Sigmoid colon (tissue), 7 donors: ENCODE data around the gene MANSC4. TPM values are rescaled to one million over a fixed set of nuclear protein-coding genes. Genes with fewer than 3 reads are reported as not detected.

ENCODE experiments used
- DNase-seq: peaks from one replicate; pipeline ENCODE4 v3.0.0-alpha.2; 2019
- H3K27ac ChIP-seq, 4 donors: fragments of 200-600 bp; sonication (generic); one replicate each; pipeline ENCODE4 v1.5.1; 2016 to 2019; ENCODE audit warnings: mild to moderate bottlenecking in 1 of 4
- H3K27me3 ChIP-seq, 3 donors: fragments of 200-600 bp; sonication (generic); one replicate each; pipeline ENCODE4 v1.5.1; 2019; ENCODE audit warnings: mild to moderate bottlenecking in 1 of 3
- H3K36me3 ChIP-seq, 4 donors: fragments of 200-600 bp; sonication (generic); one replicate each; pipeline ENCODE4 v1.5.1; 2016 to 2019
- H3K4me1 ChIP-seq, 4 donors: fragments of 200-600 bp; sonication (generic); one replicate each; pipeline ENCODE4 v1.5.1; 2017 to 2019
- H3K4me3 ChIP-seq, 4 donors: fragments of 200-600 bp; sonication (generic); one replicate each; pipeline ENCODE4 v1.5.1; 2017 to 2019; ENCODE audit warnings: mild to moderate bottlenecking in 2 of 4, moderate library complexity in 1 of 4
- H3K9me3 ChIP-seq, 4 donors: fragments of 200-600 bp in 3 of 4; sonication (generic) in 3 of 4; one replicate each; pipeline versions ENCODE4 v1.5.1 to v1.6.1; 2013 to 2019
- CTCF ChIP-seq, 4 experiments: fragments of 450-650 bp in 3 of 4; fragments of 200-600 bp in 1 of 4; IDR thresholded peaks; one replicate each; pipeline ENCODE4 v1.5.1; 2016 to 2019; ENCODE audit warnings: antibody characterized with exemption in 4 of 4, mild to moderate bottlenecking in 3 of 4, moderate library complexity in 2 of 4
- EP300 ChIP-seq, 4 donors: sonication (generic); formaldehyde crosslinking; IDR thresholded peaks; one replicate each; pipeline ENCODE4 v1.6.1; 2017; ENCODE audit warnings: antibody characterized with exemption in 4 of 4
- POLR2A ChIP-seq, 2 donors: fragments of 450-650 bp; IDR thresholded peaks; one replicate each; pipeline ENCODE4 v1.6.1; 2016; ENCODE audit warnings: antibody characterized with exemption in 2 of 2, mild to moderate bottlenecking in 2 of 2, moderate library complexity in 2 of 2
- POLR2AphosphoS5 ChIP-seq, 4 donors: sonication (generic); formaldehyde crosslinking; IDR thresholded peaks; one replicate each; pipeline ENCODE4 v1.6.1; 2017; ENCODE audit warnings: antibody characterized with exemption in 4 of 4
- WGBS, 2 donors: extraction: QIAGEN DNeasy Blood & Tissue Kit; methylation state at CpG; one replicate each; pipeline ENCODE4 v1.1.7; 2013; 5-methylcytosine and 5-hydroxymethylcytosine counted together
- intact Hi-C: fragments of 100-400 bp; cut with DNase I; formaldehyde crosslinking; loops from one replicate; pipeline ENCODE4 v1.15.1; 2023
- polyA plus RNA-seq, 3 donors: library from polyadenylated mRNA; stranded (reverse); fragments of 200-250 nt; gene quantifications; one replicate each; pipeline ENCODE4 v1.2.3, GENCODE V29; 2013
- total RNA-seq, 4 donors: library from RNA; depleted of rRNA; stranded (reverse); fragments of >200 nt; gene quantifications; one replicate each; pipeline ENCODE4 v1.1.0, GENCODE V29; 2016
- donor health status: healthy with polysubstance abuse.
- donor health status: Bipolar disorder and iron deficiency.
- donor health status: healthy.

MANSC4 gene
- total and polyA plus RNA-seq, 7 donors = not detected

- Histone ChIP-seq H3K9me3 (no peaks in the 10 kb centered on the region), H3K4me3 (no peak overlapping the region), H3K36me3 (no peaks in the 10 kb centered on the region), H3K27me3 (no peaks in the 10 kb centered on the region), H3K4me1 (peaks cover 0 to 4% (median 0%) of the 10 kb centered on the region in 4 donors), H3K27ac (no peak overlapping the region)
- WGBS, 2 donors = 76% methylated on average over 6 of the region's 6 CpGs
- DNase-seq = no peak
- intact Hi-C loops = no loop called here
- no peak for TF ChIP-seq POLR2A (IDR thresholded peaks at IDR 0.05)
- no peak for TF ChIP-seq EP300 (IDR thresholded peaks at IDR 0.05)
- no peak for TF ChIP-seq POLR2AphosphoS5 (IDR thresholded peaks at IDR 0.05)
- TF ChIP-seq CTCF (IDR thresholded peaks at IDR 0.05) = no peak
Observed at GRCh38 chr12:27812502-27812901, 32.5 kb upstream of the MANSC4 start.

GRCh38 chr12:27810756-27811155, 30.7 kb upstream of the MANSC4 start:
- TF ChIP-seq EP300 (IDR thresholded peaks at IDR 0.05) (no peak), CTCF (IDR thresholded peaks at IDR 0.05) (no peak), POLR2AphosphoS5 (IDR thresholded peaks at IDR 0.05) (no peak), POLR2A (IDR thresholded peaks at IDR 0.05) (no peak)
- Histone ChIP-seq H3K27me3 (no peaks in the 10 kb centered on the region), H3K4me3 (no peak overlapping the region), H3K27ac (no peak overlapping the region), H3K9me3 (no peaks in the 10 kb centered on the region), H3K36me3 (no peaks in the 10 kb centered on the region), H3K4me1 (peaks cover 0 to 4% (median 0%) of the 10 kb centered on the region in 4 donors)
- DNase-seq = no peak
- WGBS, 2 donors = 76 to 85% methylated on average over 4 of the region's 4 CpGs
- intact Hi-C loops = no loop called here

GRCh38 chr12:27808841-27809240, 28.8 kb upstream of the MANSC4 start:
- peaks cover 0 to 8% (median 0%) of the 10 kb centered on the region in 4 donors for H3K4me1 ChIP-seq
- no peaks in the 10 kb centered on the region for H3K36me3 ChIP-seq
- DNase-seq = no peak
- intact Hi-C loops = no loop called here
- peak in 2 of 4 donors; percentile 22 to 52 for TF ChIP-seq POLR2AphosphoS5 (IDR thresholded peaks at IDR 0.05)
- TF ChIP-seq EP300 (IDR thresholded peaks at IDR 0.05) = no peak
- no peak for TF ChIP-seq CTCF (IDR thresholded peaks at IDR 0.05)
- no peak for TF ChIP-seq POLR2A (IDR thresholded peaks at IDR 0.05)
- 68 to 76% methylated on average over 6 of the region's 6 CpGs for WGBS, 2 donors
- H3K9me3 ChIP-seq = no peaks in the 10 kb centered on the region
- H3K4me3 ChIP-seq = no peak overlapping the region
- no peaks in the 10 kb centered on the region for H3K27me3 ChIP-seq
- no peak overlapping the region for H3K27ac ChIP-seq

GRCh38 chr12:27807063-27807703, 27.1 kb upstream of the MANSC4 start:
- intact Hi-C loops = no loop called here
- no peak for DNase-seq
- TF ChIP-seq CTCF (IDR thresholded peaks at IDR 0.05) = no peak
- H3K4me1 ChIP-seq = peaks cover 0 to 8% (median 0%) of the 10 kb centered on the region in 4 donors
- H3K27me3 ChIP-seq = no peaks in the 10 kb centered on the region
- no peak overlapping the region for H3K27ac ChIP-seq
- WGBS, 2 donors = 51 to 68% methylated on average over 8 of the region's 8 CpGs
- H3K9me3 ChIP-seq = no peaks in the 10 kb centered on the region
- H3K4me3 ChIP-seq = no peak overlapping the region
- H3K36me3 ChIP-seq = no peaks in the 10 kb centered on the region

GRCh38 chr12:27806259-27806658, 26.2 kb upstream of the MANSC4 start:
- Histone ChIP-seq H3K9me3 (no peaks in the 10 kb centered on the region), H3K4me3 (no peak overlapping the region), H3K36me3 (peaks cover 0 to 6% (median 0%) of the 10 kb centered on the region in 4 donors), H3K27me3 (no peaks in the 10 kb centered on the region), H3K27ac (no peak overlapping the region), H3K4me1 (peaks cover 0 to 8% (median 0%) of the 10 kb centered on the region in 4 donors)
- 94 to 95% methylated on average over 4 of the region's 4 CpGs for WGBS, 2 donors
- intact Hi-C loops = no loop called here
- no peak for DNase-seq
- TF ChIP-seq EP300 (IDR thresholded peaks at IDR 0.05) (no peak), CTCF (IDR thresholded peaks at IDR 0.05) (no peak), POLR2A (IDR thresholded peaks at IDR 0.05) (no peak), POLR2AphosphoS5 (IDR thresholded peaks at IDR 0.05) (no peak)
